ENCODE data around the gene MAN2A1.

The MAN2A1 gene

GRCh38 chr5:109713453-109713852 is 23.7 kb downstream of the MAN2A1 start:
- TF ChIP-seq TAF1 (IDR thresholded peaks at IDR 0.05; ENCODE audit: low read depth, low read length), result no peak
- no peak for TF ChIP-seq PAX5 (IDR thresholded peaks at IDR 0.05; ENCODE audit: insufficient read depth, low read length, severe bottlenecking)
- TF ChIP-seq POLR2A (IDR thresholded peaks at IDR 0.05; ENCODE audit: low read depth, low read length), result no peak
- TF ChIP-seq POLR2AphosphoS5 (IDR thresholded peaks at IDR 0.05; ENCODE audit: low read depth, low read length), result no peak
- TF ChIP-seq POU2F2 (IDR thresholded peaks at IDR 0.05; ENCODE audit: low read depth, low read length), result no peak
- TF ChIP-seq SPI1 (IDR thresholded peaks at IDR 0.05; ENCODE audit: low read depth, low read length), result no peak
- DNase-seq (ENCODE audit: insufficient read length, low spot score) (no peak), FAIRE-seq (no peak)

- FAIRE-seq, result no peak
- DNase-seq (ENCODE audit: insufficient read length, low spot score), result no peak
- no peak for TF ChIP-seq TAF1 (IDR thresholded peaks at IDR 0.05; ENCODE audit: low read depth, low read length)
- no peak for TF ChIP-seq PAX5 (IDR thresholded peaks at IDR 0.05; ENCODE audit: insufficient read depth, low read length, severe bottlenecking)
- TF ChIP-seq SPI1 (IDR thresholded peaks at IDR 0.05; ENCODE audit: low read depth, low read length), result no peak
- no peak for TF ChIP-seq POLR2AphosphoS5 (IDR thresholded peaks at IDR 0.05; ENCODE audit: low read depth, low read length)
- TF ChIP-seq POLR2A (IDR thresholded peaks at IDR 0.05; ENCODE audit: low read depth, low read length), result no peak
- no peak for TF ChIP-seq POU2F2 (IDR thresholded peaks at IDR 0.05; ENCODE audit: low read depth, low read length)
Observed at GRCh38 chr5:109714592-109714991, 24.9 kb downstream of the MAN2A1 start.

GRCh38 chr5:109718216-109718615 is 28.5 kb downstream of the MAN2A1 start:
- no peak for TF ChIP-seq TAF1 (IDR thresholded peaks at IDR 0.05; ENCODE audit: low read depth, low read length)
- no peak for TF ChIP-seq SPI1 (IDR thresholded peaks at IDR 0.05; ENCODE audit: low read depth, low read length)
- TF ChIP-seq PAX5 (IDR thresholded peaks at IDR 0.05; ENCODE audit: insufficient read depth, low read length, severe bottlenecking), result no peak
- TF ChIP-seq POU2F2 (IDR thresholded peaks at IDR 0.05; ENCODE audit: low read depth, low read length), result no peak
- no peak for TF ChIP-seq POLR2A (IDR thresholded peaks at IDR 0.05; ENCODE audit: low read depth, low read length)
- TF ChIP-seq POLR2AphosphoS5 (IDR thresholded peaks at IDR 0.05; ENCODE audit: low read depth, low read length), result no peak
- FAIRE-seq (no peak), DNase-seq (ENCODE audit: insufficient read length, low spot score) (no peak)

- TF ChIP-seq POLR2A (IDR thresholded peaks at IDR 0.05; ENCODE audit: low read depth, low read length), result no peak
- TF ChIP-seq POLR2AphosphoS5 (IDR thresholded peaks at IDR 0.05; ENCODE audit: low read depth, low read length), result no peak
- TF ChIP-seq POU2F2 (IDR thresholded peaks at IDR 0.05; ENCODE audit: low read depth, low read length), result no peak
- DNase-seq (ENCODE audit: insufficient read length, low spot score) (no peak), FAIRE-seq (no peak)
Observed at GRCh38 chr5:109718632-109719031, 28.9 kb downstream of the MAN2A1 start.

GRCh38 chr5:109719978-109720377 is 30.3 kb downstream of the MAN2A1 start:
- TF ChIP-seq POLR2A (IDR thresholded peaks at IDR 0.05; ENCODE audit: low read depth, low read length), result no peak
- DNase-seq (ENCODE audit: insufficient read length, low spot score), result no peak
- no peak for FAIRE-seq

GRCh38 chr5:109721741-109722140 is 32.0 kb downstream of the MAN2A1 start:
- FAIRE-seq (no peak), DNase-seq (ENCODE audit: insufficient read length, low spot score) (no peak)
- TF ChIP-seq SPI1 (IDR thresholded peaks at IDR 0.05; ENCODE audit: low read depth, low read length) (no peak), TAF1 (IDR thresholded peaks at IDR 0.05; ENCODE audit: low read depth, low read length) (no peak), POLR2AphosphoS5 (IDR thresholded peaks at IDR 0.05; ENCODE audit: low read depth, low read length) (no peak), POU2F2 (IDR thresholded peaks at IDR 0.05; ENCODE audit: low read depth, low read length) (no peak), POLR2A (IDR thresholded peaks at IDR 0.05; ENCODE audit: low read depth, low read length) (no peak)

- FAIRE-seq, result no peak
- DNase-seq (ENCODE audit: insufficient read length, low spot score), result no peak
- TF ChIP-seq SPI1 (IDR thresholded peaks at IDR 0.05; ENCODE audit: low read depth, low read length) (no peak), TAF1 (IDR thresholded peaks at IDR 0.05; ENCODE audit: low read depth, low read length) (no peak), POLR2A (IDR thresholded peaks at IDR 0.05; ENCODE audit: low read depth, low read length) (no peak), POU2F2 (IDR thresholded peaks at IDR 0.05; ENCODE audit: low read depth, low read length) (no peak), PAX5 (IDR thresholded peaks at IDR 0.05; ENCODE audit: insufficient read depth, low read length, severe bottlenecking) (no peak), POLR2AphosphoS5 (IDR thresholded peaks at IDR 0.05; ENCODE audit: low read depth, low read length) (no peak)
Observed at GRCh38 chr5:109723606-109724005, 33.9 kb downstream of the MAN2A1 start.

- no peak for DNase-seq (ENCODE audit: insufficient read length, low spot score)
- TF ChIP-seq POLR2A (IDR thresholded peaks at IDR 0.05; ENCODE audit: low read depth, low read length) (no peak), TAF1 (IDR thresholded peaks at IDR 0.05; ENCODE audit: low read depth, low read length) (no peak), SPI1 (IDR thresholded peaks at IDR 0.05; ENCODE audit: low read depth, low read length) (no peak), PAX5 (IDR thresholded peaks at IDR 0.05; ENCODE audit: insufficient read depth, low read length, severe bottlenecking) (no peak), POLR2AphosphoS5 (IDR thresholded peaks at IDR 0.05; ENCODE audit: low read depth, low read length) (no peak), POU2F2 (IDR thresholded peaks at IDR 0.05; ENCODE audit: low read depth, low read length) (no peak)
- no peak for FAIRE-seq
Observed at GRCh38 chr5:109725135-109725534, 35.4 kb downstream of the MAN2A1 start.

- FAIRE-seq, result no peak
- no peak for TF ChIP-seq TAF1 (IDR thresholded peaks at IDR 0.05; ENCODE audit: low read depth, low read length)
- TF ChIP-seq SPI1 (IDR thresholded peaks at IDR 0.05; ENCODE audit: low read depth, low read length), result no peak
- no peak for TF ChIP-seq PAX5 (IDR thresholded peaks at IDR 0.05; ENCODE audit: insufficient read depth, low read length, severe bottlenecking)
- no peak for TF ChIP-seq POU2F2 (IDR thresholded peaks at IDR 0.05; ENCODE audit: low read depth, low read length)
- no peak for TF ChIP-seq POLR2AphosphoS5 (IDR thresholded peaks at IDR 0.05; ENCODE audit: low read depth, low read length)
- no peak for TF ChIP-seq POLR2A (IDR thresholded peaks at IDR 0.05; ENCODE audit: low read depth, low read length)
- no peak for DNase-seq (ENCODE audit: insufficient read length, low spot score)
Observed at GRCh38 chr5:109739741-109740728, 50.3 kb downstream of the MAN2A1 start.

GRCh38 chr5:109740966-109741365 is 51.2 kb downstream of the MAN2A1 start:
- FAIRE-seq (no peak), DNase-seq (ENCODE audit: insufficient read length, low spot score) (no peak)
- no peak for TF ChIP-seq SPI1 (IDR thresholded peaks at IDR 0.05; ENCODE audit: low read depth, low read length)
- TF ChIP-seq TAF1 (IDR thresholded peaks at IDR 0.05; ENCODE audit: low read depth, low read length), result no peak
- no peak for TF ChIP-seq PAX5 (IDR thresholded peaks at IDR 0.05; ENCODE audit: insufficient read depth, low read length, severe bottlenecking)
- no peak for TF ChIP-seq POU2F2 (IDR thresholded peaks at IDR 0.05; ENCODE audit: low read depth, low read length)
- TF ChIP-seq POLR2AphosphoS5 (IDR thresholded peaks at IDR 0.05; ENCODE audit: low read depth, low read length), result no peak
- TF ChIP-seq POLR2A (IDR thresholded peaks at IDR 0.05; ENCODE audit: low read depth, low read length), result no peak

Measured in GM12891 (cell line).